ENCODE measurements around the gene LDLRAD4. TPM values are rescaled to one million over a fixed set of nuclear protein-coding genes. Genes with fewer than 3 reads are reported as not detected.
"Not testable (repeated sequence)": the region's sequence is repeated elsewhere in the genome, so short reads cannot be mapped to it uniquely, and the experiment has no call there.

LDLRAD4 gene
- total RNA-seq, 1 donor, result 0.54 TPM

GRCh38 chr18:13672657-13673056, 454.1 kb downstream of the LDLRAD4 start:
- H3K4me3 ChIP-seq (ENCODE audit: low read depth, low read length), result no peak overlapping the region
- DNase-seq (ENCODE audit: low read depth), result peak; percentile 32
- TF ChIP-seq CTCF (IDR thresholded peaks at IDR 0.05; ENCODE audit: insufficient read depth, low read length), result no peak

GRCh38 chr18:13676471-13676870, 457.9 kb downstream of the LDLRAD4 start:
- no peak overlapping the region for H3K4me3 ChIP-seq (ENCODE audit: low read depth, low read length)
- DNase-seq (ENCODE audit: low read depth), result no peak
- no peak for TF ChIP-seq CTCF (IDR thresholded peaks at IDR 0.05; ENCODE audit: insufficient read depth, low read length)

GRCh38 chr18:13677350-13677749, 458.8 kb downstream of the LDLRAD4 start:
- H3K4me3 ChIP-seq (ENCODE audit: low read depth, low read length); DNase-seq (ENCODE audit: low read depth): not testable (repeated sequence)

GRCh38 chr18:13680612-13681011, 462.1 kb downstream of the LDLRAD4 start:
- TF ChIP-seq CTCF (IDR thresholded peaks at IDR 0.05; ENCODE audit: insufficient read depth, low read length), result peak; percentile 44
- H3K4me3 ChIP-seq (ENCODE audit: low read depth, low read length), result no peak overlapping the region
- DNase-seq (ENCODE audit: low read depth), result no peak

GRCh38 chr18:13681701-13682100, 463.1 kb downstream of the LDLRAD4 start:
- TF ChIP-seq CTCF (IDR thresholded peaks at IDR 0.05; ENCODE audit: insufficient read depth, low read length), result no peak

GRCh38 chr18:13684546-13684945, 466.0 kb downstream of the LDLRAD4 start:
- no peak for DNase-seq (ENCODE audit: low read depth)
- TF ChIP-seq CTCF (IDR thresholded peaks at IDR 0.05; ENCODE audit: insufficient read depth, low read length), result no peak
- H3K4me3 ChIP-seq (ENCODE audit: low read depth, low read length), result no peak overlapping the region

More at GRCh38 chr18:13681701-13682100, 463.1 kb downstream of the LDLRAD4 start:
- H3K4me3 ChIP-seq (ENCODE audit: low read depth, low read length), result no peak overlapping the region
- DNase-seq (ENCODE audit: low read depth), result no peak

GRCh38 chr18:13688191-13689136, 469.9 kb downstream of the LDLRAD4 start:
- no peak for DNase-seq (ENCODE audit: low read depth)
- TF ChIP-seq CTCF (IDR thresholded peaks at IDR 0.05; ENCODE audit: insufficient read depth, low read length), result no peak
- no peak overlapping the region for H3K4me3 ChIP-seq (ENCODE audit: low read depth, low read length)

- H3K4me3 ChIP-seq (ENCODE audit: low read depth, low read length); DNase-seq (ENCODE audit: low read depth): not testable (repeated sequence)
Measured at GRCh38 chr18:13690060-13690459, 471.5 kb downstream of the LDLRAD4 start.

- DNase-seq (ENCODE audit: low read depth); H3K4me3 ChIP-seq (ENCODE audit: low read depth, low read length): not testable (repeated sequence)
Measured at GRCh38 chr18:13695337-13695736, 476.8 kb downstream of the LDLRAD4 start.
